OCI-LY7 (cell line): Measurements from ENCODE around the gene FPR1.

Experiments used
- EZH2phosphoT487 ChIP-seq: fragments of 200-600 bp; sonication (generic); IDR thresholded peaks from 2 replicates; pipeline ENCODE4 v1.6.1; 2018; ENCODE audit warnings: low read depth, borderline replicate concordance, mild to moderate bottlenecking, mixed run types, antibody characterized with exemption, low read length, moderate library complexity, mixed read lengths
- TF ChIP-seq, protein P1 (sequence below): fragments of 200-600 bp; sonication (generic); conservative IDR thresholded peaks from 2 replicates; pipeline ENCODE4 v1.5.1; 2014; ENCODE audit warnings: mild to moderate bottlenecking, antibody characterized with exemption, low read length, moderate library complexity, mixed read lengths

DNA sequence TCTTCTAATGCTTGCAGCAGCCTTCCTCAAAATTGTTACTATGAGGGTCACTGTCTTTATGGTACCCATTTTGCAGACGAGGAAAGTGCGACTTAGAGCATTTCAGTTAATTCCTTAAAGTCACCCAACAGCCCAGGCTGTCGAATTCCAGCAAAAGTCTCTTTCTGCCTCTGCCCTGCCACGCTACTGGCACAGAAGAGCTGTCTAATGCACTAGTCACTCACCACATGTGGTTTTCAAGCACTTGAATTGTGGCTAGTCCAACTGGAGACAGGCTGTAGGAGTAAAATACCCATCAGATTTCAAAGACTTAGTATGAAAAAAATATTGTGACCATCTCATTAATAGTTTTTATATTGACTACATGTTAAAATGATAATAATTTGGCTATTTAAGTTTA, 1.7 kb downstream of the FPR1 start:
- TF ChIP-seq, protein P1, sequence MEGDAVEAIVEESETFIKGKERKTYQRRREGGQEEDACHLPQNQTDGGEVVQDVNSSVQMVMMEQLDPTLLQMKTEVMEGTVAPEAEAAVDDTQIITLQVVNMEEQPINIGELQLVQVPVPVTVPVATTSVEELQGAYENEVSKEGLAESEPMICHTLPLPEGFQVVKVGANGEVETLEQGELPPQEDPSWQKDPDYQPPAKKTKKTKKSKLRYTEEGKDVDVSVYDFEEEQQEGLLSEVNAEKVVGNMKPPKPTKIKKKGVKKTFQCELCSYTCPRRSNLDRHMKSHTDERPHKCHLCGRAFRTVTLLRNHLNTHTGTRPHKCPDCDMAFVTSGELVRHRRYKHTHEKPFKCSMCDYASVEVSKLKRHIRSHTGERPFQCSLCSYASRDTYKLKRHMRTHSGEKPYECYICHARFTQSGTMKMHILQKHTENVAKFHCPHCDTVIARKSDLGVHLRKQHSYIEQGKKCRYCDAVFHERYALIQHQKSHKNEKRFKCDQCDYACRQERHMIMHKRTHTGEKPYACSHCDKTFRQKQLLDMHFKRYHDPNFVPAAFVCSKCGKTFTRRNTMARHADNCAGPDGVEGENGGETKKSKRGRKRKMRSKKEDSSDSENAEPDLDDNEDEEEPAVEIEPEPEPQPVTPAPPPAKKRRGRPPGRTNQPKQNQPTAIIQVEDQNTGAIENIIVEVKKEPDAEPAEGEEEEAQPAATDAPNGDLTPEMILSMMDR = no peak
- no peak for TF ChIP-seq EZH2phosphoT487
